Measurements from ENCODE around the gene CNIH1.
"Not testable (repeated sequence)": the region's sequence is repeated elsewhere in the genome, so short reads cannot be mapped to it uniquely, and the experiment has no call there.

Gene CNIH1

GRCh38 chr14:54381821-54382220 lies 59.4 kb downstream of the CNIH1 start:
- DNase-seq (ENCODE audit: low read depth, low spot score) = no peak

DNA sequence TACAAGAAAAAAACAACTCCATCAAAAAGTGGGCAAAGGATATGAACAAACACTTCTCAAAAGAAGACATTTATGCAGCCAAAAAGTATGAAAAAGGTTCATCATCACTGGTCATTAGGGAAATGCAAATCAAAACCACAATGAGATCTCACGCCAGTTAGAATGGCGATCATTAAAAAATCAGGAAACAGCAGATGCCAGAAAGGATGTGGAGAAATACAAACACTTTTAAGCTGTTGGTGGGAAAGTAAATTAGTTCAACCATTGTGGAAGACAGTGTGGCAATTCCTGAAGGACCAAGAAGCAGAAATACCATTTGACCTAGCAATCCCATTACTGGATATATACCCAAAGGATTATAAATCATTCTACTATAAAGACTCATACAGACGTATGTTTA lies 60.6 kb downstream of the CNIH1 start:
- not testable (repeated sequence) for DNase-seq (ENCODE audit: low read depth, low spot score)

GRCh38 chr14:54378893-54379292 lies 62.3 kb downstream of the CNIH1 start:
- not testable (repeated sequence) for DNase-seq (ENCODE audit: low read depth, low spot score)

DNA sequence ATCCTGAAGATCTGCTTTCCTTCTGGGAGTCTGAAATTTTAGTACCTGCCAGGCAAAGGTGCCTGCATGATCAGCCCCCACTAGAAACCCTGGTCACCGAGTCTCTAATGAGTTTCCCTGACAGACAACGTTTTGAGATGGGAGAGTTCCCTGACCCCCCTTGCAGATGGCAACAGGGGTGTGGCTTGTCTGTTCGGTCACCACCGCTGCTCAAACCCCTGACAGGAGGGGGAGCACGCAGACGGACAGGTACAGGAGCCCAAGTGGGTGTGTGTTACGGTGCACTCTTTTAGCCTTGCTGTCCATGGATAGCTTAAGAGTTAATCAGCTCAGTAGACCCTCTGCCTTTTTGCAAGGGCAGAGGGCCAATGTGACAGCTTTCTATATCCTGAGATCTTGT lies 63.7 kb downstream of the CNIH1 start:
- DNase-seq (ENCODE audit: low read depth, low spot score) = no peak

DNA sequence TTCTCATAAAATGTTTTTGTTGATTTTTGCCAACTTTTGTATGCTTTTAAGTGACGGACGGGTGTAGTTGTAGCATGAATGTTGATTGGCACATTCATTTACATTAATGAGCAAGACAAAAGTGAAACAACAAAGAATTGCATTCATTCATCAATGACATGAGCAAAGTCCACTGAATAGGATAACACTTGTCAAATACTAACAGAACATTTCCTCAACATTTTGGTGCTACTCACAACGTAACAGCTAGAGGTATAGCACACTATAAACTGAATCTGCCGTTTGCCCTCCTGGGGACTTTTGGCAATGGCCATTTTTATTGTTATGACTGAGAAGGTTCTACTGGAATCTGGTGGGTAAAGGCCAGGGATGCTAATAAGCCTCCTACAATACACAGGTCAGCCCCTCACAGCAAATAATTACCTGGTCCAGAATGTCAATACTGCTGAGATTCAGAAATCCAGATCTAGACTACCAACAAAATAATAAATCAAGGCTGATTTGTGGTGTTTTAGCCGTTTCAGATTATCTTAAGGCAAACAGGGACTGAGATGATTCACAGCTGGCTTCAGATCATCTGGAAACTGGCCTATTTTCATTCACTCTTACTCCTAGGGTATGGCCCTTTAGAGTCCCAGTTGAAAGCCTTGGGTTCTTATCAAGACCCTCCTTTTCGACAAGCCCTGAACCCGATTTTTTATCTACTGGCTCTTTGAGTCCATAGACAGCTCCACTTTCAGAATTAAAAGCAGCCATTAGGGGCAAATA lies 66.9 kb downstream of the CNIH1 start:
- DNase-seq (ENCODE audit: low read depth, low spot score) = no peak
